HepG2 (cell line): ENCODE measurements around the gene EARS2. TPM values are rescaled to one million over a fixed set of nuclear protein-coding genes. Genes with fewer than 3 reads are reported as not detected.

Experiments used
- CENPX ChIP-seq: sonication (generic); formaldehyde crosslinking; IDR thresholded peaks from 2 replicates; pipeline ENCODE4 v1.9.0; 2021; ENCODE audit warnings: mild to moderate bottlenecking, missing genetic modification reagents, moderate library complexity
- EEA1 ChIP-seq: sonication (generic); formaldehyde crosslinking; IDR thresholded peaks from 2 replicates; pipeline ENCODE4 v1.5.1; 2020; ENCODE audit warnings: mild to moderate bottlenecking, missing genetic modification reagents, borderline replicate concordance
- HDAC6 ChIP-seq: fragments of 200-600 bp; sonication (generic); IDR thresholded peaks from 2 replicates; pipeline ENCODE4 v1.7.0; 2017; ENCODE audit warnings: mild to moderate bottlenecking, antibody characterized with exemption, low read length, low read depth
- HNF1B ChIP-seq: sonication (generic); formaldehyde crosslinking; IDR thresholded peaks from 2 replicates; pipeline ENCODE4 v1.5.1; 2020; ENCODE audit warnings: mild to moderate bottlenecking, moderate library complexity, missing genetic modification reagents
- MAX ChIP-seq: IDR thresholded peaks from 2 replicates; pipeline ENCODE4 v1.6.1; 2012; ENCODE audit warnings: inconsistent platforms
- NCOA2 ChIP-seq: sonication (generic); formaldehyde crosslinking; IDR thresholded peaks from 2 replicates; pipeline ENCODE4 v1.8.0; 2022; ENCODE audit warnings: inconsistent platforms
- PCBP1 ChIP-seq: fragments of 200-400 bp; formaldehyde crosslinking; IDR thresholded peaks from 2 replicates; pipeline ENCODE4 v1.6.1; 2017; ENCODE audit warnings: mild to moderate bottlenecking, low read depth, low read length, borderline replicate concordance
- RFXANK ChIP-seq: IDR thresholded peaks from 2 replicates; pipeline ENCODE4 v1.6.1; 2016
- SMAD1 ChIP-seq: sonication (generic); formaldehyde crosslinking; IDR thresholded peaks from 2 replicates; pipeline ENCODE4 v1.4.0; 2020; ENCODE audit warnings: missing genetic modification reagents, low read depth, mild to moderate bottlenecking, borderline replicate concordance
- TEAD2 ChIP-seq: sonication (generic); formaldehyde crosslinking; IDR thresholded peaks from 2 replicates; pipeline ENCODE4 v1.9.0; 2021; ENCODE audit warnings: missing genetic modification reagents
- ZBTB2 ChIP-seq: sonication (generic); formaldehyde crosslinking; IDR thresholded peaks from 2 replicates; pipeline ENCODE4 v1.8.0; 2022; ENCODE audit warnings: low read depth, missing genetic modification reagents
- ZKSCAN1 ChIP-seq: fragments of 150-350 bp; IDR thresholded peaks from 2 replicates; pipeline ENCODE4 v1.6.1; 2014; ENCODE audit warnings: low read length
- ZNF318 ChIP-seq: sonication (generic); formaldehyde crosslinking; IDR thresholded peaks from 2 replicates; pipeline ENCODE4 v1.4.0; 2020; ENCODE audit warnings: mild to moderate bottlenecking, missing genetic modification reagents
- ZNF564 ChIP-seq: sonication (generic); formaldehyde crosslinking; IDR thresholded peaks from 2 replicates; pipeline ENCODE4 v1.8.1; 2023; ENCODE audit warnings: mild to moderate bottlenecking, missing genetic modification reagents
- ZNF616 ChIP-seq: sonication (generic); formaldehyde crosslinking; IDR thresholded peaks from 2 replicates; pipeline ENCODE4 v1.5.0; 2020; ENCODE audit warnings: low read depth, mild to moderate bottlenecking, missing genetic modification reagents
- ZNF740 ChIP-seq: sonication (generic); formaldehyde crosslinking; IDR thresholded peaks from 2 replicates; pipeline ENCODE4 v1.4.0; 2020; ENCODE audit warnings: missing genetic modification reagents
- ZNF773 ChIP-seq: sonication (generic); formaldehyde crosslinking; IDR thresholded peaks from 2 replicates; pipeline ENCODE4 v1.4.0; 2020; ENCODE audit warnings: missing genetic modification reagents, borderline replicate concordance
- polyA plus RNA-seq, 8 experiments: library from polyadenylated mRNA; depleted of rRNA in 3 of 8; stranded (reverse) in 7 of 8; unstranded in 1 of 8; fragments of >200 nt; fragmentation: Illumina TruSeq in 4 of 8; extraction: Trizol in 4 of 8; gene quantifications; 2 replicates each; pipeline versions ENCODE4 v1.2.1 to v1.2.3, GENCODE V29; 2011 to 2016; ENCODE audit warnings: low read depth in 4 of 8, missing spikeins in 1 of 8, mixed read lengths in 1 of 8; ENCODE audit not compliant: insufficient read depth in 1 of 8
- total RNA-seq, 5 experiments: library from RNA; depleted of rRNA; stranded (reverse); fragments of >200 nt; fragmentation: Illumina TruSeq; extraction: Trizol; gene quantifications; 2 replicates each; pipeline ENCODE4 v1.2.3, GENCODE V29; 2016; ENCODE audit warnings: low read depth in 1 of 5

Gene EARS2
- total and polyA plus RNA-seq, 2 of the 13 experiments (the other 11 are each of a cell fraction or from before 2014, with no cell fraction given), result 49.4 to 80.4 TPM

- peak; percentile 76; the same call in 1 of the 2 replicates for TF ChIP-seq MAX
- no peak for TF ChIP-seq ZNF616 (CRISPR knock-in tag)
- TF ChIP-seq PCBP1, result no peak
- TF ChIP-seq ZNF564 (CRISPR knock-in tag), result no peak; the same call in none of the 2 replicates
- TF ChIP-seq TEAD2 (CRISPR knock-in tag), result no peak
- TF ChIP-seq HDAC6, result no peak
- TF ChIP-seq CENPX, result no peak
- peak; percentile 99 for TF ChIP-seq HNF1B (CRISPR knock-in tag)
- TF ChIP-seq ZNF740, result no peak
- no peak for TF ChIP-seq ZNF773
- 0 out of 2 replicates have a peak, but pooled peaks have one; percentile 71 for TF ChIP-seq SMAD1 (CRISPR knock-in tag)
- peak; percentile 66; the same call in 1 of the 2 replicates for TF ChIP-seq ZNF318 (CRISPR knock-in tag)
- no peak for TF ChIP-seq EEA1 (CRISPR knock-in tag)
- TF ChIP-seq RFXANK (CRISPR knock-in tag), result no peak
- TF ChIP-seq ZKSCAN1, result peak; percentile 49; the same call in 1 of the 2 replicates
- peak; percentile 97 for TF ChIP-seq NCOA2 (CRISPR knock-in tag)
- peak; percentile 46; the same call in 1 of the 2 replicates for TF ChIP-seq ZBTB2
Measured at GRCh38 chr16:23539984-23540816, 16.9 kb downstream of the EARS2 start (continued).
